Choroid plexus epithelial cell (primary cell): ENCODE results near the gene FGFR4.

Source experiments
- DNase-seq: peaks from one replicate; pipeline ENCODE4 v3.0.0-alpha.2; 2010; ENCODE audit warnings: low read depth
- H3K4me3 ChIP-seq: 2 replicates; pipeline ENCODE4 v1.5.1; 2011; ENCODE audit warnings: low read depth, mild to moderate bottlenecking, control low read depth, low read length, moderate library complexity
- TF ChIP-seq, protein P1 (sequence below): conservative IDR thresholded peaks from 2 replicates; pipeline ENCODE4 v1.5.1; 2011; ENCODE audit warnings: low read depth, mild to moderate bottlenecking, control low read depth, inconsistent platforms, low read length, moderate library complexity

The FGFR4 gene

DNA sequence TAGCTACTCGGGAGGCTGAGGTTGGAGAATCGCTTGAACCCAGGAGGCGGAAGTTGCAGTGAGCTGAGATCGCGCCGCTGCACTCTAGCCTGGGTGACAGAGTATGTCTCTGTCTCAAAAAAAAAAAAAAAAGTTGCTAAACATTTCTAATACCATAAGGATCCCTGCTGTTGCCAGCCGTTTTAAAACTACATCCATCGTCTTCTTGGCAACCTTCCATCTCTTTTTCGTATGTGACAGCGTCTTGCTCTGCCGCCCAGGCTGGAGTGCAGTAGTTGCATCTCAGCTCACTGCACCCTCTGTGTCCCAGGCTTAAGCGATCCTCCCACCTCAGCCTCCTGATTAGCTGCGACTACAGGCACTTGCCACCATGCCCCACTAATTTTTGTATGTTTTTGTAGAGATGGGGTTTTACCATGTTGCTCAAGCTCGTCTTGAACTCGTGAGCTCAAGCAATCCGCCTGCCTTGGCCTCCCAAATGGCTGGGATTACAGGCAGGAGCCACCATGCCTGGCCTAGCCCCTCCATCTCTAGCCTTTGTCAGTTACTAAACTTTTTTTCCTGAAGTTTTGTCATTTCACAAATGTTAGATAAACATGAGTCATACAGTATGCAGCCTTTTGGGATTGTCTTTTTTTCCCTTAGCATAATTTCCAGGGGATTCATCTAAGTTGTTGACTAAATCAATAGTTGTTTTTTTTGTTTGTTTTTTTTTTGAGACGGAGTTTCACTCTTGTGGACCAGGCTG, 60.4 kb downstream of the FGFR4 start:
- TF ChIP-seq, protein P1, sequence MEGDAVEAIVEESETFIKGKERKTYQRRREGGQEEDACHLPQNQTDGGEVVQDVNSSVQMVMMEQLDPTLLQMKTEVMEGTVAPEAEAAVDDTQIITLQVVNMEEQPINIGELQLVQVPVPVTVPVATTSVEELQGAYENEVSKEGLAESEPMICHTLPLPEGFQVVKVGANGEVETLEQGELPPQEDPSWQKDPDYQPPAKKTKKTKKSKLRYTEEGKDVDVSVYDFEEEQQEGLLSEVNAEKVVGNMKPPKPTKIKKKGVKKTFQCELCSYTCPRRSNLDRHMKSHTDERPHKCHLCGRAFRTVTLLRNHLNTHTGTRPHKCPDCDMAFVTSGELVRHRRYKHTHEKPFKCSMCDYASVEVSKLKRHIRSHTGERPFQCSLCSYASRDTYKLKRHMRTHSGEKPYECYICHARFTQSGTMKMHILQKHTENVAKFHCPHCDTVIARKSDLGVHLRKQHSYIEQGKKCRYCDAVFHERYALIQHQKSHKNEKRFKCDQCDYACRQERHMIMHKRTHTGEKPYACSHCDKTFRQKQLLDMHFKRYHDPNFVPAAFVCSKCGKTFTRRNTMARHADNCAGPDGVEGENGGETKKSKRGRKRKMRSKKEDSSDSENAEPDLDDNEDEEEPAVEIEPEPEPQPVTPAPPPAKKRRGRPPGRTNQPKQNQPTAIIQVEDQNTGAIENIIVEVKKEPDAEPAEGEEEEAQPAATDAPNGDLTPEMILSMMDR = no peak
- no peak overlapping the region for H3K4me3 ChIP-seq
- peak; percentile 42 for DNase-seq
